Retinal pigment epithelial cell (primary cell): ENCODE results near the gene BARX1.
"Not testable (repeated sequence)": the region's sequence is repeated elsewhere in the genome, so short reads cannot be mapped to it uniquely, and the experiment has no call there.

Experiments used
- DNase-seq: peaks from one replicate; pipeline ENCODE4 v3.0.0-alpha.2; 2010; ENCODE audit warnings: low read depth
- H3K4me3 ChIP-seq: 2 replicates; pipeline ENCODE4 v1.5.1; 2011; ENCODE audit warnings: mild to moderate bottlenecking, low read length, control low read depth, moderate library complexity
- TF ChIP-seq, protein P1 (sequence below): conservative IDR thresholded peaks from 2 replicates; pipeline ENCODE4 v1.5.1; 2011; ENCODE audit warnings: low read depth, low read length, control low read depth, inconsistent platforms

The BARX1 gene

DNA sequence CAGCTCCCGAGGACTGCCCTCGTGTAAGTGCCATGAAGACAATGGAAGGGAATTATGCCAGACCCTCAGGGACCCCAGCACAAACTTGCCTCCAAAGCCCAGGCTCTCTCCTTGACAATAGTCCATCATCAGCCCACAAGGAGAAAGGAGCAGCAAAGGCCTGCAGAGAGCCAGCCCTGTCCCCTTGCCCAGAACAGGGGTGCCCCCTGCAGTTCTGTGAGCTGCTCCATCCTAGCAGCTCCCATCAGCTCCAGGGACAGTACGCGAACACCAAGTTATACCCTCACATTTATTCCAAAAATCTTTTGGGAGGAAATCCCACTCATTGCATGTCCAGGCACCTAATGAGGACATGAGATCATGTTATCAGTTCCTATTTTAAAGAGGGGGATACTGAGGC is 11.1 kb downstream of the BARX1 start:
- H3K4me3 ChIP-seq, result no peak overlapping the region
- DNase-seq, result no peak
- TF ChIP-seq, protein P1, sequence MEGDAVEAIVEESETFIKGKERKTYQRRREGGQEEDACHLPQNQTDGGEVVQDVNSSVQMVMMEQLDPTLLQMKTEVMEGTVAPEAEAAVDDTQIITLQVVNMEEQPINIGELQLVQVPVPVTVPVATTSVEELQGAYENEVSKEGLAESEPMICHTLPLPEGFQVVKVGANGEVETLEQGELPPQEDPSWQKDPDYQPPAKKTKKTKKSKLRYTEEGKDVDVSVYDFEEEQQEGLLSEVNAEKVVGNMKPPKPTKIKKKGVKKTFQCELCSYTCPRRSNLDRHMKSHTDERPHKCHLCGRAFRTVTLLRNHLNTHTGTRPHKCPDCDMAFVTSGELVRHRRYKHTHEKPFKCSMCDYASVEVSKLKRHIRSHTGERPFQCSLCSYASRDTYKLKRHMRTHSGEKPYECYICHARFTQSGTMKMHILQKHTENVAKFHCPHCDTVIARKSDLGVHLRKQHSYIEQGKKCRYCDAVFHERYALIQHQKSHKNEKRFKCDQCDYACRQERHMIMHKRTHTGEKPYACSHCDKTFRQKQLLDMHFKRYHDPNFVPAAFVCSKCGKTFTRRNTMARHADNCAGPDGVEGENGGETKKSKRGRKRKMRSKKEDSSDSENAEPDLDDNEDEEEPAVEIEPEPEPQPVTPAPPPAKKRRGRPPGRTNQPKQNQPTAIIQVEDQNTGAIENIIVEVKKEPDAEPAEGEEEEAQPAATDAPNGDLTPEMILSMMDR, result no peak

DNA sequence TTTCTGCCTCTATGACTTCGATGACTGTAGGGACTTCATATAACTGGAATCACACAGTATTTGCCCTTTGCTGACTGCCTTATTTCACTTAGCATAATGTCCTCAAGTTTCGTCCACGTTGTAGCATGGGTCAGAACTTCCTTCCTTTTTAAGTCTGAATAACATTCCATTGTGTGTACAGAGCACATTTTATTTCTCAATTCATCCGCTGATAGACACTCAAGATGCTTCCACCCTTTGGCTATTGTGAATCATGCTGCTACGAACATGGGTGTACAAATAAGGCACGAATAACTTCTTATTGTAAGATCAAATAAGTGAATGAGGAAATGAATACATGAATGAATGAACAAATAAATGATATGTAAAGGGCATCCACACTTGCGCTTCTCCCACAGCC is 13.0 kb downstream of the BARX1 start:
- DNase-seq, result no peak
- H3K4me3 ChIP-seq, result no peak overlapping the region
- TF ChIP-seq, protein P1, result no peak

DNA sequence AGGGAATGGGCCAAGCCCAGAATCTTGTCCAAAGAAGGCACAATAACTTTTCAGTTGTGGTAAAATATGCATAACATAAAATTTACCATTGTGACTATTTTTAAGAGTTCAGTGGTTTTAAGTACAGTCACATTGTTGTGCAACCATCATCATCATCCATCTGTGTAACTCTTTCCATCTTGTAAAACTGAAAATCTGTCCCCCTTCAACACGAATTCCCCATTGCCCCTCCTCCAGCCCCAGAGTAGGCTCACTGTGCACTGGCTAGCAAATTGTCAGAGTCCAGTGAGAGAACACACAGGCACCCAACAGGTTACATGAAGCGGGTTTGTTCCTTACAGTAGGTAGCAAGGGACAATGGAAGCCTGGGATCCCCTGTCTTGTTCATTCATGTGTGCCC is 13.7 kb downstream of the BARX1 start:
- no peak for DNase-seq

DNA sequence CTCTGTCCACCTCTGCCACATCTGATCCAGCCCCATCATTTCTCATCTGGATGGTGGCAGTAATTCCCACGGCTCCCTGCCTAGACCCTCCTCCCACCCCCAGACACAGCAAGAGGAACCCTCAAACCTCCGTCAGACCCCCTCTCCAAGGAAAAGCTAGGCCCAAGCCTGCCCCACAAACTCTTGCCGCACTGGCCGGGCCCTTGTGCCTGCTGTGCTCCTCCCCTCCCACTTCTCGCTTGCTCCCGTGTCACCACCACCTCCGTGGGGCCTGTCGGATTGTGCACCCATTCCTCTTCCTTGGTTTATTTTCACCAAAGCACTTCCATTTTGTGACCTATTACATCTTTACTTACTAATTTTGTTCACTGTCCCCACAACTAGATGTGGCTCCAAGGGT is 14.2 kb downstream of the BARX1 start:
- TF ChIP-seq, protein P1, result no peak
- no peak for DNase-seq
- no peak overlapping the region for H3K4me3 ChIP-seq

More for the DNA sequence above, 13.7 kb downstream of the BARX1 start:
- no peak overlapping the region for H3K4me3 ChIP-seq
- TF ChIP-seq, protein P1, result no peak

DNA sequence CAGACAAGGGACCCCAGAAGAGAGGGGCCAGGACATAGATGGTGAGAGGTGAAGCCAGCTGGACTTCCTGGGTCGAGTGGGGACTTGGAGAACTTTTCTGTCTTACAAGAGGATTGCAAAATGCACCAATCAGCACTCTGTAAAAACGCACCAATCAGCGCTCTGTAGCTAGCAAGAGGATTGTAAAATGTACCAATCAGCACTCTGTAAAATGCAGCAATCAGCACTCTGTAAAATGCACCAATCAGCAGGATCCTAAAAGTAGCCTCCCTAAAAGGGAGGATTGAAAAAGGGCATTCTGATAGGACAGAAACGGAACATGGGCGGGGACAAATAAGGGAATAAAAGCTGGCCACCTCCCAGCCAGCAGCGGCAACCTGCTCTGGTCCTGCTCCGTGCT is 15.6 kb downstream of the BARX1 start:
- not testable (repeated sequence) for H3K4me3 ChIP-seq, DNase-seq

DNA sequence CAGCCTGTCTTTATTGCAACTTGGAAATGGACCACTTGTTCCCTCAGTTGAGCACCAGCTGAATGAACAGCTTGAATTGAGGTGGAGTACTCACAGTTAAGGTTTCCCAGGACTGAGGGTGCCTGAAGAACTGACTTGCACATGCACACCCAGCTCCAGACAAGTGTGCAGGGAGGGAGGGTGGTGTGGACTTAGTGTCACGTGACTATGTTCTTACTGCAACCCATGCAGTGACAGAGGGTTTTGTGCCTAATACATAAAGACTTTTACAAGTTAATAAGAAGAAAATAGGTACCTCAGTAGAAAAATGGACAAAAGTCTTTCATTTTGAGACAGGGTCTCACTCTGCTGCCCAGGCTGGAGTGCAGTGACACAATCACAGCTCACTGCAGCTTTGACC is 18.0 kb downstream of the BARX1 start:
- H3K4me3 ChIP-seq, result no peak overlapping the region
- DNase-seq, result no peak
- TF ChIP-seq, protein P1, result no peak

DNA sequence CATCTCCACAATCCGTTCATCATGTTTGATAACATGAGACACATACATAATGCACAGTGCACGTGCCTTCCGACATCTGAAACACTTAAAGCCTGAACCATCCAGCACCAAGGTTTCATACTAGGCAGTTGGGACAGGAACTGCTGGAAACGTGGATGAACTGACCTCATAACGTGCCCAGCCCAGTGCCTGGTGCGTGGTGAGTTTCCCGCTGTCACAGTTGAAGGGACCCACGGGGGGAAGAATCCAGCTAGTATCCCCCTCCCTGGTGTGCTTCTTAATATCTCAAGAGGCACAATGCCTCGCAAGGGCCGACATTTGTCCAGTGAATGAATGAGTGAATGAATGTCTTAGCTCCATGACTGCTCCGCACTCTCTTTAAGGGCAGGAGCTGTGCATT is 23.2 kb downstream of the BARX1 start:
- TF ChIP-seq, protein P1, result no peak
- no peak for DNase-seq
- H3K4me3 ChIP-seq, result no peak overlapping the region

DNA sequence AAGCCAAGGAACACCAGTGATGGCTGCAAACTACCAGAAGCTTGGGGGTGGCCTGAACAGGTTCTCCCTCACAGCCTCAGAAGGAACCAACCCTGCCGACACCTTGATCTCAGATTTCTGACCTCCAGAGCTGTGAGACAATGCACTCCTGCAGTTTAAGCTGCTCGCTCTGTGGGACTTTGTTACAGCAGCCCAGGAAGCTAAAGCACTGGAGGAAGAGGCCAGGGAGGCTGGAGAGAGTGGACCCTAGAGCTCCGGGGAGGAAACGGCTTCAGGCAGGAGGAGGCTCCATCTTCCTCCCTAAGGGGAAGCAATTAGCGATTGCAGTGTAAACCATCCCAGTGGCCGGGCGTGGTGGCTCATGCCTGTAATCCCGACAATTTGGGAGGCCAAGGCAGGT is 25.1 kb downstream of the BARX1 start:
- TF ChIP-seq, protein P1, result no peak
- H3K4me3 ChIP-seq, result no peak overlapping the region
- DNase-seq, result no peak
